PFSK-1 (cell line): ENCODE data around the gene OR51V1.

Experiments
- FOXP2 ChIP-seq: optimal IDR thresholded peaks from 2 replicates; pipeline ENCODE3; 2011; ENCODE audit warnings: borderline replicate concordance, control low read depth, inconsistent platforms; ENCODE audit not compliant: insufficient read depth; ENCODE audit errors: extremely low read length, extremely low read depth
- POLR2AphosphoS5 ChIP-seq: IDR thresholded peaks from 2 replicates; pipeline ENCODE4 v1.6.1; 2012; ENCODE audit warnings: low read depth, mild to moderate bottlenecking, control low read depth, low read length, moderate library complexity
- SIN3A ChIP-seq: IDR thresholded peaks from 2 replicates; pipeline ENCODE4 v1.6.1; 2012; ENCODE audit warnings: mild to moderate bottlenecking, low read length, moderate library complexity, borderline replicate concordance; ENCODE audit not compliant: insufficient read depth
- TAF1 ChIP-seq: IDR thresholded peaks from 2 replicates; pipeline ENCODE4 v1.6.1; 2012; ENCODE audit warnings: low read length, control low read depth, borderline replicate concordance; ENCODE audit not compliant: insufficient read depth
- TF ChIP-seq, protein P1 (sequence below), 2 experiments: IDR thresholded peaks; 2 replicates each; pipeline versions ENCODE4 v1.6.1 to v1.8.0; 2011 to 2012; ENCODE audit warnings: low read depth in 2 of 2, low read length in 2 of 2, control low read depth in 1 of 2, inconsistent platforms in 1 of 2, mild to moderate bottlenecking in 1 of 2, moderate library complexity in 1 of 2; ENCODE audit not compliant: insufficient read depth in 1 of 2

DNA sequence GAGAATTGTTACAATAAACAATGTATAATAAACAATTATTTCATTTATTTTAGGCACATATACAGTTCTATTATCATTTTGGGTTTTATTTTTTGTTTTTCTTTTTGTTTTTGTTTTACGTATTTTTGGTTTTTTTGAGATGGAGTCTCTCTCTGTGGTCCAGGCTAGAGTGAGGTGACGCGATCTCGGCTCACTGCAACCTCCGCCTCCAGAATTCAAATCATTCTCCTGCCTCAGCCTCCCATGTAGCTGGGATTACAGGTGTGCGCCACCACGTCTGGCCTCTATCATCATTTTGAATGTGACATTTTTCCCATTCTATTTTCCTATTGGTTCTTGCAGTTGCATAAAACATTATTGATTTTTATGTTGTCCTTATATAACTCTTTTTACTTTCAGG is 25.5 kb downstream of the OR51V1 start:
- TF ChIP-seq POLR2AphosphoS5 (no peak), TAF1 (no peak), SIN3A (no peak), FOXP2 (no peak)
- TF ChIP-seq, protein P1, sequence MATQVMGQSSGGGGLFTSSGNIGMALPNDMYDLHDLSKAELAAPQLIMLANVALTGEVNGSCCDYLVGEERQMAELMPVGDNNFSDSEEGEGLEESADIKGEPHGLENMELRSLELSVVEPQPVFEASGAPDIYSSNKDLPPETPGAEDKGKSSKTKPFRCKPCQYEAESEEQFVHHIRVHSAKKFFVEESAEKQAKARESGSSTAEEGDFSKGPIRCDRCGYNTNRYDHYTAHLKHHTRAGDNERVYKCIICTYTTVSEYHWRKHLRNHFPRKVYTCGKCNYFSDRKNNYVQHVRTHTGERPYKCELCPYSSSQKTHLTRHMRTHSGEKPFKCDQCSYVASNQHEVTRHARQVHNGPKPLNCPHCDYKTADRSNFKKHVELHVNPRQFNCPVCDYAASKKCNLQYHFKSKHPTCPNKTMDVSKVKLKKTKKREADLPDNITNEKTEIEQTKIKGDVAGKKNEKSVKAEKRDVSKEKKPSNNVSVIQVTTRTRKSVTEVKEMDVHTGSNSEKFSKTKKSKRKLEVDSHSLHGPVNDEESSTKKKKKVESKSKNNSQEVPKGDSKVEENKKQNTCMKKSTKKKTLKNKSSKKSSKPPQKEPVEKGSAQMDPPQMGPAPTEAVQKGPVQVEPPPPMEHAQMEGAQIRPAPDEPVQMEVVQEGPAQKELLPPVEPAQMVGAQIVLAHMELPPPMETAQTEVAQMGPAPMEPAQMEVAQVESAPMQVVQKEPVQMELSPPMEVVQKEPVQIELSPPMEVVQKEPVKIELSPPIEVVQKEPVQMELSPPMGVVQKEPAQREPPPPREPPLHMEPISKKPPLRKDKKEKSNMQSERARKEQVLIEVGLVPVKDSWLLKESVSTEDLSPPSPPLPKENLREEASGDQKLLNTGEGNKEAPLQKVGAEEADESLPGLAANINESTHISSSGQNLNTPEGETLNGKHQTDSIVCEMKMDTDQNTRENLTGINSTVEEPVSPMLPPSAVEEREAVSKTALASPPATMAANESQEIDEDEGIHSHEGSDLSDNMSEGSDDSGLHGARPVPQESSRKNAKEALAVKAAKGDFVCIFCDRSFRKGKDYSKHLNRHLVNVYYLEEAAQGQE (IDR thresholded peaks at IDR 0.05; ENCODE audit: insufficient read depth in 1 of 2, low read depth in 2 of 2, low read length in 2 of 2) = no peak
